ENCODE results near the gene CFAP57. TPM values are rescaled to one million over a fixed set of nuclear protein-coding genes. Genes with fewer than 3 reads are reported as not detected.

CFAP57 gene
- total and polyA plus RNA-seq, 9 of the 15 experiments (the other 6 are each of a cell fraction or from before 2014, with no cell fraction given) = 0.04 to 0.22 (median 0.07) TPM; not detected in 3

GRCh38 chr1:43293176-43293575 is 121.0 kb downstream of the CFAP57 start:
- Histone ChIP-seq H3K27me3 (ENCODE audit: control insufficient read depth in 2 of 2, insufficient read depth in 2 of 2, low read length in 2 of 2) (peaks cover 47 to 52% of the 10 kb centered on the region in 2 experiments), H3K9me1 (ENCODE audit: control insufficient read depth, insufficient read depth, low read length) (no peaks in the 10 kb centered on the region), H3K36me3 (ENCODE audit: control insufficient read depth, insufficient read depth, low read length) (no peaks in the 10 kb centered on the region), H3K4me1 (replicated peaks in 1 of 2; ENCODE audit: control insufficient read depth in 2 of 2, insufficient read depth in 2 of 2, low read length in 2 of 2) (0 out of 5 replicates have a peak, but pooled peaks cover 0 to 3% of the 10 kb centered on the region in 2 experiments), H3K4me2 (ENCODE audit: insufficient read depth, low read length) (no peak overlapping the region), H4K20me1 (replicated peaks; ENCODE audit: control insufficient read depth, insufficient read depth, low read length) (peaks cover 6% of the 10 kb centered on the region), H3K79me2 (ENCODE audit: control insufficient read depth, insufficient read depth, low read length) (no peaks in the 10 kb centered on the region), H3K4me3 (no peak overlapping the region), H2AFZ (ENCODE audit: low read depth, low read length) (no peak overlapping the region), H3K27ac (ENCODE audit: extremely low read depth, low read depth, low read length) (no peak overlapping the region), H3K9ac (ENCODE audit: insufficient read depth in 1 of 2, low read depth in 2 of 2, low read length in 2 of 2) (no peak overlapping the region), H3K9me3 (replicated peaks; ENCODE audit: control insufficient read depth, insufficient read depth, low read depth, low read length) (no peaks in the 10 kb centered on the region)
- ChIA-PET CTCF (ENCODE audit: low intra/inter-chr PET ratio) (no interaction called here), POLR2A (interaction anchor here (0.5 to 1.1 kb wide), 3 partner anchors 10 to 269 kb away, joined by 3 to 4 read pairs (median 4); no protein-coding TSS in a partner anchor)
- intact Hi-C loops (cut with micrococcal nuclease) (no loop called here), in situ Hi-C loops (cut with MboI) (no loop called here)
- FAIRE-seq (no peak), ATAC-seq (no peak), DNase-seq (ENCODE audit: extremely low read depth in 1 of 4, low spot score in 3 of 4) (no peak)
- WGBS (ENCODE audit: insufficient coverage, low coverage, missing lambda C conversion rate) = 5% methylated on average over 2 of the region's 2 CpGs
- BruUV-seq (replicated peaks) = no TSS peak
- TF ChIP-seq RBFOX2 (IDR thresholded peaks at IDR 0.05; ENCODE audit: low read depth, low read length) (no peak), PRPF4 (IDR thresholded peaks at IDR 0.05; ENCODE audit: insufficient read depth, low read depth, low read length, poor library complexity, severe bottlenecking) (no peak), ATF2 (CRISPR knock-in tag; IDR thresholded peaks at IDR 0.05) (no peak), POLR2G (IDR thresholded peaks at IDR 0.05; ENCODE audit: low read depth, low read length) (no peak), ZNF140 (CRISPR knock-in tag; IDR thresholded peaks at IDR 0.05) (no peak), ZNF316 (IDR thresholded peaks at IDR 0.05) (0 out of 2 replicates have a peak, but pooled peaks have one; percentile 7)

Data from K562 (cell line).